Activated T-cell treated with anti-CD3 and anti-CD28 coated beads, Interleukin-2, amount 50 U/mL, for 24 hours (primary cell): Measurements from ENCODE around the gene EML4.
A peak's percentile ranks its signal among the peaks of the same experiment; 100 is the strongest.

Experiments
- DNase-seq: peaks from one replicate; pipeline ENCODE4 v3.0.0-alpha.2; 2020
- H3K27ac Mint-ChIP-seq: 2 replicates; pipeline ENCODE4 v1.8.0; 2020; ENCODE audit warnings: mild to moderate bottlenecking, mixed read lengths
- H3K27me3 Mint-ChIP-seq: 2 replicates; pipeline ENCODE4 v1.8.0; 2020; ENCODE audit warnings: mixed read lengths
- H3K36me3 Mint-ChIP-seq: 2 replicates; pipeline ENCODE4 v1.8.0; 2020; ENCODE audit warnings: low read depth, mixed read lengths
- H3K4me1 Mint-ChIP-seq: 2 replicates; pipeline ENCODE4 v1.8.0; 2020; ENCODE audit warnings: low read depth, mixed read lengths
- H3K4me3 Mint-ChIP-seq: 2 replicates; pipeline ENCODE4 v1.8.0; 2020; ENCODE audit warnings: mild to moderate bottlenecking, moderate library complexity, mixed read lengths
- H3K9me3 Mint-ChIP-seq: 2 replicates; pipeline ENCODE4 v1.8.0; 2020; ENCODE audit warnings: mixed read lengths

Gene EML4

DNA sequence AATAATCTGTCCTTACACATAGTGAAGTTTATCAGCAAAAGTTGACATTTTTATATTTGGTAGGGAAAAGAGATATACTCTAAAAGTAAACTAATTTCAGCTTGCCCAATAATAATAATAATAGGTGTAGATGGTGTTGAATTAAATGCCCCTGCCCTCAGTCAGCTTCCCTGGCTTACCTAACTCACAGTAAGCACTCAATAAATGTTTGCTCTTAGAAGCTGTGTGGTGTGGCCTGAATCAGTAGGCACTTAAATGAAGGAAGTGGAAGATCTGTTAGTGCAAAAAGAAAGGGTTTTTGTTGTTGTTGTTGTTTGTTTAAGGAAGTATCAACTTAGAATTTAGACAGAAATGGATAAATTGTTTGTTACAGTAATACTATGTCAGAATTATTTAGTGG, 36.2 kb downstream of the EML4 start:
- Mint-ChIP-seq H3K27ac (no peak overlapping the region), H3K4me3 (no peak overlapping the region), H3K27me3 (no peaks in the 10 kb centered on the region), H3K36me3 (peaks cover 20% of the 10 kb centered on the region), H3K4me1 (peaks cover 67% of the 10 kb centered on the region), H3K9me3 (no peaks in the 10 kb centered on the region)
- DNase-seq = no peak

- Mint-ChIP-seq H3K9me3 (no peaks in the 10 kb centered on the region), H3K36me3 (peaks cover 24% of the 10 kb centered on the region), H3K27ac (no peak overlapping the region), H3K27me3 (no peaks in the 10 kb centered on the region), H3K4me3 (no peak overlapping the region), H3K4me1 (peaks cover 68% of the 10 kb centered on the region)
- DNase-seq = no peak
These were observed 38.7 kb downstream of the EML4 start for GRCh38 chr2:42207826-42208225.

DNA sequence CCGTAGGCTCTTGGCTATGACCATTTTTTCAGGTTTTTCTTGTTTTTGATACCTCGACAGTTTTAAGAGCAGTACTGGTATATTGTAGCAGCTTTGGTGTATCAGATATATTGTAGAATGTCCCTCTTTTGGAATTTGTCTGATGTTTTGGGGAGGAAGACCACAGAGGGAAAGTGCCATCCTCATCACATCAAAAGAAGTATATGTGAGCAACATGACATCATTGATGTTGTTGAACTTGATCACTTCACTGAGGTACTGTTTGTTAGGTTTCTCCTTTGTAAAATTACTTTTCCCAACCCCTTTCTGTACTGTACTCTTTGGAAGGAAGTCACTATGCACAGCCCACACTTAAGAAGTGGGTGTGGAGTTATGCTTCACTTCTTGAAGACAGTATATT, 41.0 kb downstream of the EML4 start:
- no peaks in the 10 kb centered on the region for H3K9me3 Mint-ChIP-seq
- DNase-seq = no peak
- peaks cover 26% of the 10 kb centered on the region for H3K36me3 Mint-ChIP-seq
- H3K4me3 Mint-ChIP-seq = no peak overlapping the region
- H3K4me1 Mint-ChIP-seq = peaks cover 68% of the 10 kb centered on the region
- no peaks in the 10 kb centered on the region for H3K27me3 Mint-ChIP-seq
- H3K27ac Mint-ChIP-seq = no peak overlapping the region

GRCh38 chr2:42211291-42211690, 42.1 kb downstream of the EML4 start:
- Mint-ChIP-seq H3K27me3 (no peaks in the 10 kb centered on the region), H3K9me3 (no peaks in the 10 kb centered on the region), H3K36me3 (peaks cover 29% of the 10 kb centered on the region), H3K4me1 (peaks cover 68% of the 10 kb centered on the region), H3K27ac (no peak overlapping the region), H3K4me3 (no peak overlapping the region)
- DNase-seq = no peak

- H3K27ac Mint-ChIP-seq = peak overlapping the region; percentile 2
- no peaks in the 10 kb centered on the region for H3K9me3 Mint-ChIP-seq
- peaks cover 73% of the 10 kb centered on the region for H3K4me1 Mint-ChIP-seq
- peaks cover 28% of the 10 kb centered on the region for H3K36me3 Mint-ChIP-seq
- DNase-seq = no peak
- no peaks in the 10 kb centered on the region for H3K27me3 Mint-ChIP-seq
- H3K4me3 Mint-ChIP-seq = no peak overlapping the region
These were observed 45.5 kb downstream of the EML4 start for GRCh38 chr2:42214669-42215068.

DNA sequence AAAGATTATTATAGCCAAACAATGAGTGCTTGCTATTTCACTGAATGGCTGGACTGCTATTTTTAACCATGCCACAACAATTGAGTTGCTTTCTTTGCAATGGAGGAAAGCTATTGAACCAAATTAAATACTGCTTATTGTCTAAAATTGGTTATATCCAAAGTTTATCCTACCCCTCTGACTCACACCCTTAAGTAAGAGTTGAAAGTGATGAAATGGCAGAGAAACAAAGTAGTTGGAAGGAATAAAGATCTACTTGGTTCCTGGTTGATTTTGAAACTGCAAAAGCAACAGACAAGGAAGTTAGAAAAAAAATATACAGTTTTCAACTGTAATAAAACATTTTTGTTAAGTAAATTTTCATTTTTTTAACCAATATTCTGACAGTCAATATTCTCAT, 47.5 kb downstream of the EML4 start:
- Mint-ChIP-seq H3K4me1 (peaks cover 74% of the 10 kb centered on the region), H3K36me3 (peaks cover 26% of the 10 kb centered on the region), H3K27me3 (no peaks in the 10 kb centered on the region), H3K27ac (peak overlapping the region; percentile 31), H3K9me3 (no peaks in the 10 kb centered on the region), H3K4me3 (no peak overlapping the region)
- DNase-seq = no peak

DNA sequence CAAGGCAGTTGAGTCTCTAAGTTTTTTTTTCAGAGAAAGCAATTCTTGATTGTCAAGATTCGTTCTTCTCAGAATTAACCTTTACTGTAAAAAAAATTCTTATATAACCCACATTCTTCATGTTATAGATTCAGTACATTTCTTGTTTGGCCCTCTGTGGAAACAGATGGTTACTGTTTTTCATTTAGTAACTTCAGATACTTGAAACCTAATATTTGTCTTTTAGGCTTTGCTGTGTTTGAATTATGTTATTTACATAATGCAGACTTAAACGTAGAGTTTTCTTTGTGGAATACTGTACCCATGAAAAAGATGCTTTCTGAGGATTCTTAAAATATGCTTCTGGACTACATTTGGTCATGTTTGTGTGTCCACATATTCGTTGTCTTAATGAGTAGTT, 48.2 kb downstream of the EML4 start:
- no peak for DNase-seq
- Mint-ChIP-seq H3K4me3 (no peak overlapping the region), H3K27me3 (no peaks in the 10 kb centered on the region), H3K4me1 (peaks cover 75% of the 10 kb centered on the region), H3K27ac (no peak overlapping the region), H3K36me3 (peaks cover 29% of the 10 kb centered on the region), H3K9me3 (no peaks in the 10 kb centered on the region)

DNA sequence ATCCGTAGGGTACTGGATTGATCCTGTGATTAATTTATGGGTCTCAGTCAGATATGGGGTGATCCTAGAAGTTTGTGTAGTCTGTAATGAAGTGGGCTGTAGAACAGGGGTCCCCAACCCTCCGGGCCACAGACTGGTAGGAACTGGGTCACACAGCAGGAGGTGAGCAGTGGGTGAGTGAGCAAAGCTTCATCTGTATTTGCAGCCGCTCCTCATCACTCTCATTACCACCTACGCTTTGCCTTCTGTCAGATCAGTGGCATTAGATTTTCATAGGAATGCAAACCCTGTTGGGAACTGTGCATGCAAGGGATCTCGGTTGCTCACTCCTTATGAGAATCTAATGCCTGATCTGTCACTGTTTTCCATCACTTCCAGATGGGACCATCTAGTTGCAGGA, 48.8 kb downstream of the EML4 start:
- Mint-ChIP-seq H3K36me3 (peaks cover 27% of the 10 kb centered on the region), H3K4me1 (peaks cover 74% of the 10 kb centered on the region), H3K27ac (peak overlapping the region; percentile 13), H3K4me3 (no peak overlapping the region), H3K27me3 (no peaks in the 10 kb centered on the region), H3K9me3 (no peaks in the 10 kb centered on the region)
- DNase-seq = no peak

DNA sequence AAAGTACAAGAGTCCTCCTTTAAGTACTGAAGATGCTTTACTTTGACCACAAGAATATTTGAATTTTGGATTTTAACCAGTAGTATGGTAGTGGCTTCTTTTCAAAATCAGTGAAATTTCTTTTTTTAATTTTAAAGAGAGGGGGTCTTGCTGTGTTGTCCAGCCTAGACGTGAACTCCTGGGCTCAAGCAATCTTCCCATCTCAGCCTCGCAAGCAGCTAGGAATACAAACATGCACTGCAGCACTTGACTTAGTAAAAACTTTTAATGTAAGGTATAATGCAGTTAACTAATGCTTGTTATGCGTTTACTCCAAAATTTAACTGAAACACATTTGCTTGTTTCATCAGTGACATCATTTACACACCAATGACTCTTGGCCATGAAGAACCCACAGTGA, 49.6 kb downstream of the EML4 start:
- no peak overlapping the region for H3K4me3 Mint-ChIP-seq
- DNase-seq = no peak
- H3K27ac Mint-ChIP-seq = no peak overlapping the region
- H3K4me1 Mint-ChIP-seq = peaks cover 76% of the 10 kb centered on the region
- H3K9me3 Mint-ChIP-seq = no peaks in the 10 kb centered on the region
- H3K27me3 Mint-ChIP-seq = no peaks in the 10 kb centered on the region
- peaks cover 30% of the 10 kb centered on the region for H3K36me3 Mint-ChIP-seq

GRCh38 chr2:42219160-42219559, 50.0 kb downstream of the EML4 start:
- H3K4me3 Mint-ChIP-seq = no peak overlapping the region
- no peaks in the 10 kb centered on the region for H3K9me3 Mint-ChIP-seq
- H3K4me1 Mint-ChIP-seq = peaks cover 80% of the 10 kb centered on the region
- no peak for DNase-seq
- no peaks in the 10 kb centered on the region for H3K27me3 Mint-ChIP-seq
- no peak overlapping the region for H3K27ac Mint-ChIP-seq
- peaks cover 31% of the 10 kb centered on the region for H3K36me3 Mint-ChIP-seq

DNA sequence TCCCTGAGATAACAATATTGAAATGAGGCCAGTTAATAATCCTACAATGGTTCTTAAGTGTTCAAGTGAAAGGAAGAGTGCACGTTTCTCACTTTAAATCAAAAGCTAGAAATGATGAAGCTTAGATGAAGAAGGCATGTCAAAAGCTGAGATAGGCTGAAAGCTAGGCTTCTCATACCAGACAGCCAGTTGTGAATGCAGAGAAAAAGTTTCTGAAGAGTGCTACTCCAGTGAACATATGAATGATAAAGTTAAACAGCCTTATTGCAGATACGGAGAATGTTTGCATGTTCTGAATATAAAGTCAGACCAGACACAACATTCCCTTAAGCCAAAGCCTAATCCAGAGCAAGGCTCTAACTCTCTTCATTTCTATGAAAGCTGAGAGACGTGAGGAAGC, 51.4 kb downstream of the EML4 start:
- H3K9me3 Mint-ChIP-seq = no peaks in the 10 kb centered on the region
- peak overlapping the region; percentile 37 for H3K27ac Mint-ChIP-seq
- H3K4me3 Mint-ChIP-seq = no peak overlapping the region
- no peaks in the 10 kb centered on the region for H3K27me3 Mint-ChIP-seq
- peaks cover 30% of the 10 kb centered on the region for H3K36me3 Mint-ChIP-seq
- H3K4me1 Mint-ChIP-seq = peaks cover 80% of the 10 kb centered on the region
- no peak for DNase-seq

DNA sequence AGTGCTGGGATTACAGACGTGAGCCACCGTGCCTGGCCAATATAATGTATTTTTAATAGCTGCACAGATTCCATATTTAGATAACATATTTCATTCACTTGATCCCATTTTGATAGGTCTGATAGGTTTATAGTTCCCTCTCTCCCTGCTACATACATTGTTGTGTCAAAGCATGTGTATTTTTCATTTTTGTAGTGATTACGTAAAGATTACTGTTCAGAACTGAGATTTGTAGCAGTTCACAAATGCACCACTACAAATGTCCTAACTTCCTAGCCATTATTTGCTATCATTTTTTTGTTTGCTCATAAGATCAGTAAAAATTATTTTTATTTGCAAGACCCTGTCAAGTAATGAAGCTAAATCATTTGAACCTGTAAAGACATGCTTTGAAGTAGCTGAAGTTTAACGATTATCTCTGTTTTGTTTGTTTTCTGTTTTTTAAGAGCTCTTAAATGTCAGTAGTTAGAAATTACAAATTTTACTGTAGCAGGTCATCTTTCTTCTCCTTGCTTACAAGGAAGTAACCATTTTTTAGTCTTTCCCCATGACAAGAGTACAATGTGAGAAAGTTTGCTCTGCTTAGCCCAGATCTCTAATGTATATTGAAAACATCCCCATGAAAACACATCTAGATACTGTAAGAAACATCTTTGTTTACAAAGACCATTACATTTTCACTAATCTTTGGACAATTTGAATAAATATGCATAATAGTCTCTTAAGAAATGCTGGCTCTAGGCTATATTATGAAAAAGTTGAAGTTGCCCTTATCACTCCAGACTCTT, 54.1 kb downstream of the EML4 start:
- no peak overlapping the region for H3K4me3 Mint-ChIP-seq
- no peaks in the 10 kb centered on the region for H3K27me3 Mint-ChIP-seq
- peaks cover 80% of the 10 kb centered on the region for H3K4me1 Mint-ChIP-seq
- no peaks in the 10 kb centered on the region for H3K9me3 Mint-ChIP-seq
- no peak overlapping the region for H3K27ac Mint-ChIP-seq
- no peak for DNase-seq
- peaks cover 25% of the 10 kb centered on the region for H3K36me3 Mint-ChIP-seq

DNA sequence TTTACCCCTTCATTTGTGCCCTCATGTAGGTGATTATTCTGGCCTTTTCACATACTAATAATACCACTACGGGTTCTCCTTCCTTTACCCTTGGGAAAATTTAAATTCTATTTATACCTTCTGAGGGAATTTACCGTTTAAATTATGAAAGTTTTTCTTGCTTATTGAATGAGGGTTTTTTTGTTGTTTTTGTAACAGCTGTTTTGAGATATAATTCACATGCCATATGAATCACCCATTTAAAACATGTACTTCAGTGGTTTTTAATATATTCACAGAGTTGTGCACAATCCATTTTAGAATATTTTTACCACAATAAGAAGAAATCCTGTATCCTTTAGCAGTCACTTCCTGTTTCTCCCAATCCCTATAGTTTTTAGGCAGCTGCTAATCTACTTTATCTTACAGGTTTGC, 54.7 kb downstream of the EML4 start:
- Mint-ChIP-seq H3K27ac (peak overlapping the region; percentile 28), H3K4me1 (peaks cover 82% of the 10 kb centered on the region), H3K4me3 (no peak overlapping the region), H3K36me3 (peaks cover 23% of the 10 kb centered on the region), H3K27me3 (no peaks in the 10 kb centered on the region), H3K9me3 (no peaks in the 10 kb centered on the region)
- no peak for DNase-seq

DNA sequence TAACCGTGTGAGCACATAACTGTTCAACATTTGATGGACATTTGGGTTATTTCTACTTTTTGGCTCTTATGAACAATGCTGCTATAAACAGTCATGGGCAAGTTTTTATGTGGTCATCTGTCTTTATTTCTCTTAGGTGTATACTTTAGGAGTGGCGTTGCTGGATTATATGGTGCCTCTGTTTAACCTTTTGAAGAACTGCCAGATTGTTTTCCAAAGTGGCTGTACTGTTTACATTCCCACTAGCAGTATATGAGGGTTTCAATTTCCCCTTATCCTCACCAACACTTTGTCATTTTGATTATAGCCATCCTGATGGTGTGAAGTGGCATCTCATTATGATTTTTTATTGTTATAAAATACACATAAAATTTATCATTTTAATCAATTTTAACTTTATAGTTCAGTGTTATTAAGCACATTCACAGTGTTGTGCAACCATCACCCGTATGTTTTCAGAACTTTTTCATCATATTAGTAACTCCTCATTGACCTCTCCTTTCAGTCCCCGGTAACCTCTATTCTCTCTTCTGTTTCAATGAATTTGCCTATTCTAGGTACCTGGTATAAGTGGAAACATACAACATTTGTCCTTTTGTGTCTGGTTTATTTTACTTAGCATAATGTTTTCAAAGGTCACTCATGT, 55.4 kb downstream of the EML4 start:
- Mint-ChIP-seq H3K9me3 (no peaks in the 10 kb centered on the region), H3K4me1 (peaks cover 81% of the 10 kb centered on the region), H3K36me3 (peaks cover 22% of the 10 kb centered on the region), H3K27ac (peak overlapping the region; percentile 28), H3K27me3 (no peaks in the 10 kb centered on the region), H3K4me3 (no peak overlapping the region)
- no peak for DNase-seq

- peaks cover 80% of the 10 kb centered on the region for H3K4me1 Mint-ChIP-seq
- H3K27ac Mint-ChIP-seq = no peak overlapping the region
- no peak overlapping the region for H3K4me3 Mint-ChIP-seq
These were observed 56.4 kb downstream of the EML4 start for GRCh38 chr2:42225573-42225972.

More at GRCh38 chr2:42225573-42225972, 56.4 kb downstream of the EML4 start:
- no peak for DNase-seq
- peaks cover 22% of the 10 kb centered on the region for H3K36me3 Mint-ChIP-seq
- H3K9me3 Mint-ChIP-seq = no peaks in the 10 kb centered on the region
- no peaks in the 10 kb centered on the region for H3K27me3 Mint-ChIP-seq
